CD8-positive, alpha-beta memory T cell (primary cell): ENCODE results near the gene SRSF1. TPM values are rescaled to one million over a fixed set of nuclear protein-coding genes. Genes with fewer than 3 reads are reported as not detected.

Source experiments
- CTCF ChIA-PET: fragments of 350-600 bp; sonication (Branson Sonifier 250); formaldehyde crosslinking; loops from one replicate; lab custom pipeline; 2021; ENCODE audit warnings: antibody characterized with exemption; lab: Charles Lee
- POLR2A ChIA-PET: fragments of 350-600 bp; sonication (Branson Sonifier 250); formaldehyde crosslinking; loops from one replicate; lab custom pipeline; 2021; ENCODE audit warnings: antibody characterized with exemption; lab: Charles Lee
- DNase-seq, 5 donors: peaks; one replicate each; pipeline versions ENCODE4 v3.0.0 to v3.0.0-alpha.2; 2020 to 2022; ENCODE audit warnings: mixed read lengths in 1 of 5
- H3K27ac ChIP-seq: one replicate; pipeline ENCODE4 v1.7.0; 2013; ENCODE audit warnings: low read depth, mild to moderate bottlenecking, low read length, moderate library complexity
- H3K27me3 ChIP-seq: 2 replicates; pipeline ENCODE4 v1.7.0; 2013; ENCODE audit warnings: low read length, mild to moderate bottlenecking; ENCODE audit not compliant: insufficient read depth, poor library complexity, severe bottlenecking
- H3K36me3 ChIP-seq: 2 replicates; pipeline ENCODE4 v1.7.0; 2013; ENCODE audit warnings: mild to moderate bottlenecking, low read length, moderate library complexity; ENCODE audit not compliant: insufficient read depth
- H3K4me1 ChIP-seq: 2 replicates; pipeline ENCODE4 v1.7.0; 2013; ENCODE audit warnings: mild to moderate bottlenecking, low read length, moderate library complexity; ENCODE audit not compliant: insufficient read depth
- H3K4me3 ChIP-seq: 2 replicates; pipeline ENCODE4 v1.7.0; 2013; ENCODE audit warnings: mild to moderate bottlenecking, low read length
- H3K9me3 ChIP-seq: 2 replicates; pipeline ENCODE4 v1.7.0; 2013; ENCODE audit warnings: mild to moderate bottlenecking, low read length
- H3K27ac Mint-ChIP-seq, 8 donors: one replicate each; pipeline ENCODE4 v1.8.0; 2020 to 2021; ENCODE audit warnings: mixed read lengths in 8 of 8, mild to moderate bottlenecking in 6 of 8, inconsistent platforms in 3 of 8, moderate library complexity in 3 of 8
- H3K27me3 Mint-ChIP-seq, 2 donors: one replicate each; pipeline ENCODE4 v1.8.0; 2020 to 2021; ENCODE audit warnings: mixed read lengths in 2 of 2, mild to moderate bottlenecking in 1 of 2, moderate library complexity in 1 of 2
- H3K36me3 Mint-ChIP-seq, 3 donors: one replicate each; pipeline ENCODE4 v1.8.0; 2020 to 2021; ENCODE audit warnings: mixed read lengths in 3 of 3, inconsistent platforms in 1 of 3, mild to moderate bottlenecking in 1 of 3
- H3K4me1 Mint-ChIP-seq, 3 donors: one replicate each; pipeline ENCODE4 v1.8.0; 2020 to 2021; ENCODE audit warnings: mixed read lengths in 3 of 3, inconsistent platforms in 1 of 3, mild to moderate bottlenecking in 1 of 3
- H3K4me3 Mint-ChIP-seq, 7 donors: one replicate each; pipeline ENCODE4 v1.8.0; 2020 to 2021; ENCODE audit warnings: mixed read lengths in 7 of 7, mild to moderate bottlenecking in 6 of 7, moderate library complexity in 4 of 7, inconsistent platforms in 2 of 7
- H3K9me3 Mint-ChIP-seq, 5 donors: one replicate each; pipeline ENCODE4 v1.8.0; 2020 to 2022; ENCODE audit warnings: mixed read lengths in 5 of 5, mild to moderate bottlenecking in 3 of 5, moderate library complexity in 2 of 5, inconsistent platforms in 1 of 5
- polyA plus RNA-seq: library from polyadenylated mRNA; unstranded; fragments of 300-500 nt; fragmentation: Illumina TruSeq; gene quantifications from one replicate; pipeline ENCODE4 v1.2.3, GENCODE V29; 2021
- total RNA-seq, 2 experiments: library from RNA; stranded (reverse); gene quantifications; one replicate each; pipeline ENCODE4 v1.2.3, GENCODE V29; 2021

Gene SRSF1
- total and polyA plus RNA-seq, 3 experiments from 2014 or later = 50.6 to 492 (median 469) TPM

GRCh38 chr17:57986841-57987580 lies 20.0 kb downstream of the SRSF1 start:
- Histone ChIP-seq H3K4me1 (peaks cover 51% of the 10 kb centered on the region), H3K4me3 (peak overlapping the region; percentile 67), H3K36me3 (peaks cover 4% of the 10 kb centered on the region), H3K27me3 (no peaks in the 10 kb centered on the region), H3K27ac (peak overlapping the region; percentile 47), H3K9me3 (no peaks in the 10 kb centered on the region)
- peak overlapping the region; percentile 78 to 96 (median 94) for H3K27ac Mint-ChIP-seq
- peaks cover 0 to 45% (median 5%) of the 10 kb centered on the region in 3 donors for H3K36me3 Mint-ChIP-seq
- CTCF ChIA-PET = interaction anchor here (1.1 to 2.6 kb wide), 8 partner anchors 8 to 137 kb away, joined by 3 to 10 read pairs (median 4); partner anchors contain the start of genes MRPS23 and SRSF1
- peaks cover 61 to 68% (median 64%) of the 10 kb centered on the region in 3 donors for H3K4me1 Mint-ChIP-seq
- H3K4me3 Mint-ChIP-seq = peak overlapping the region; percentile 92 to 98 (median 94)
- peak in 4 of 5 donors; percentile 20 to 52 (median 32) for DNase-seq
- POLR2A ChIA-PET = interaction anchor here (0.9 to 1.8 kb wide), 2 partner anchors 20 to 184 kb away, joined by 6 to 9 read pairs; partner anchors contain the start of gene SRSF1
- no peaks in the 10 kb centered on the region for H3K9me3 Mint-ChIP-seq
- H3K27me3 Mint-ChIP-seq = peaks cover 0 to 2% of the 10 kb centered on the region in 2 donors

DNA sequence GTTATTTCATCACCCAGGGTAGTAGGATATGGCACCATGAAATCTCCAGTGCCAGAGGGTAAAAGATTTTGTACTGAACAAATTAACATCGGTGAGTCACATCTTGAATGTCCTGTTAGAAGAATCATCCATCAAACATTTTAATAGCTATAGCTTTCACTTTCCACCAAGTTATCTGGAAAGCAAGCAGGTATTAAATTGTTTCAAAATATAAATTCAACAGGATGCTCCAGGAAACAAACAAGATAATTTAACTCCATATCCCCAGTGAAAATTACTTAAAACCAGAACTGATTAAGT lies 21.4 kb downstream of the SRSF1 start:
- Mint-ChIP-seq H3K9me3 (no peaks in the 10 kb centered on the region), H3K4me1 (peaks cover 70 to 80% (median 76%) of the 10 kb centered on the region in 3 donors), H3K27ac (peak overlapping the region in 5 of 8 donors; percentile 12 to 96 (median 45)), H3K27me3 (peaks cover 0 to 2% of the 10 kb centered on the region in 2 donors), H3K4me3 (peak overlapping the region; percentile 17 to 98 (median 62)), H3K36me3 (peaks cover 0 to 59% (median 11%) of the 10 kb centered on the region in 3 donors)
- Histone ChIP-seq H3K27me3 (no peaks in the 10 kb centered on the region), H3K4me1 (peaks cover 55% of the 10 kb centered on the region), H3K9me3 (no peaks in the 10 kb centered on the region), H3K27ac (no peak overlapping the region), H3K4me3 (no peak overlapping the region), H3K36me3 (peaks cover 10% of the 10 kb centered on the region)
- ChIA-PET POLR2A (interaction anchor here (0.7 kb wide), 1 partner anchor 1000 kb away, joined by 3 read pairs; no protein-coding TSS in a partner anchor), CTCF (interaction anchor here (0.8 to 2.6 kb wide), 5 partner anchors 10 to 127 kb away, joined by 3 to 10 read pairs (median 4); no protein-coding TSS in a partner anchor)
- DNase-seq = no peak

DNA sequence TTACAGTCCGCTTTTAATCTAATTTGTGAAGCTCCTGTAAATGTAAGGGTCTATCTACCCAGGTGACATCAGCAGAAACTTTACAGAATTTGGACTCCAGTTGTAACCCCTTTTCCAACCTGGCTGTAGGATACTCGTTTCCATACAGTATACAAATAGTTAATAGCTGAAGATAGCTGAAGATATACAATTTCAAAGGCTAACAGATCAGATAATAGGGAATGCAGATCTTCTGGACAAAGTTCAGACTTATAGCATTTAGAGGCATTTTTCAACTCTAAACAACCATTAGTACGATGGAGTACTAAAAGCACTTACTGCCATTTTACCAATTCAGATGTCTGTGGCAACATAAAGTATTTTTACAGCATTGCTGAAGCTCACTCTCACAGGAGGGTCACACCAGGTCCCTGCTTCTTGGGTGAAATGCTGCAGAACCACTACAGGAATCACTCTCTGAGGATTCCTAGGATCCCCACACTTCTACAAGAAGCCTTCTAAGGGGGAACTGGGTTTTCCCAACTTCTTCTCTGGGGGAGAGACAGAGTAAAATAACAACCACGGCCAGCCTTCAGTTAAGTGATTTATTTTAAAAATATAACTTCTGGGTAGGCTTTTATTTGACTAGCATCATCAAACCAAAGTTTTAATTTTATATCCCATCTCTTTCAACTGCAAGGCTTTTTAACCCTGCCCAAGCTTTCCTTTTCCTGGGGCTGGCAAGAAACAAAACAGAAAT lies 21.9 kb downstream of the SRSF1 start:
- peak overlapping the region in 7 of 8 donors; percentile 32 to 96 (median 45) for H3K27ac Mint-ChIP-seq
- no peak overlapping the region for H3K4me3 ChIP-seq
- H3K27me3 ChIP-seq = no peaks in the 10 kb centered on the region
- H3K9me3 ChIP-seq = no peaks in the 10 kb centered on the region
- no peak overlapping the region for H3K27ac ChIP-seq
- no peaks in the 10 kb centered on the region for H3K9me3 Mint-ChIP-seq
- H3K27me3 Mint-ChIP-seq = peaks cover 0 to 2% of the 10 kb centered on the region in 2 donors
- H3K36me3 Mint-ChIP-seq = peaks cover 0 to 64% (median 14%) of the 10 kb centered on the region in 3 donors
- peaks cover 55% of the 10 kb centered on the region for H3K4me1 ChIP-seq
- CTCF ChIA-PET = interaction anchor here (0.6 to 2.6 kb wide), 3 partner anchors 15 to 127 kb away, joined by 3 to 10 read pairs (median 3); no protein-coding TSS in a partner anchor
- H3K36me3 ChIP-seq = peaks cover 15% of the 10 kb centered on the region
- DNase-seq = no peak
- peak overlapping the region; percentile 55 to 98 (median 64) for H3K4me3 Mint-ChIP-seq
- peaks cover 74 to 84% (median 81%) of the 10 kb centered on the region in 3 donors for H3K4me1 Mint-ChIP-seq
- POLR2A ChIA-PET = interaction anchor here (0.7 kb wide), 1 partner anchor 999 kb away, joined by 3 read pairs; no protein-coding TSS in a partner anchor

GRCh38 chr17:57984261-57984890 lies 22.7 kb downstream of the SRSF1 start:
- ChIA-PET POLR2A (no interaction called here), CTCF (interaction anchor here (0.6 kb wide), 1 partner anchor 44 kb away, joined by 3 read pairs; no protein-coding TSS in a partner anchor)
- H3K27me3 ChIP-seq = no peaks in the 10 kb centered on the region
- H3K36me3 ChIP-seq = peaks cover 20% of the 10 kb centered on the region
- H3K27ac ChIP-seq = no peak overlapping the region
- peaks cover 72 to 81% (median 81%) of the 10 kb centered on the region in 3 donors for H3K4me1 Mint-ChIP-seq
- H3K4me3 ChIP-seq = no peak overlapping the region
- H3K27me3 Mint-ChIP-seq = peaks cover 0 to 2% of the 10 kb centered on the region in 2 donors
- no peaks in the 10 kb centered on the region for H3K9me3 Mint-ChIP-seq
- peak overlapping the region; percentile 21 to 72 (median 49) for H3K4me3 Mint-ChIP-seq
- peak overlapping the region in 6 of 8 donors; percentile 13 to 96 (median 66) for H3K27ac Mint-ChIP-seq
- DNase-seq = no peak
- H3K36me3 Mint-ChIP-seq = peaks cover 0 to 69% (median 16%) of the 10 kb centered on the region in 3 donors
- H3K4me1 ChIP-seq = peaks cover 55% of the 10 kb centered on the region
- no peaks in the 10 kb centered on the region for H3K9me3 ChIP-seq

- Histone ChIP-seq H3K27ac (no peak overlapping the region), H3K36me3 (peaks cover 28% of the 10 kb centered on the region), H3K9me3 (no peaks in the 10 kb centered on the region), H3K4me3 (peak overlapping the region; percentile 9), H3K27me3 (no peaks in the 10 kb centered on the region), H3K4me1 (peaks cover 55% of the 10 kb centered on the region)
- POLR2A ChIA-PET = interaction anchor here (1.0 kb wide), 1 partner anchor 28 kb away, joined by 4 read pairs; the partner anchor contains the start of gene CUEDC1
- Mint-ChIP-seq H3K36me3 (peaks cover 0 to 75% (median 20%) of the 10 kb centered on the region in 3 donors), H3K27ac (peak overlapping the region in 6 of 8 donors; percentile 21 to 73 (median 45)), H3K4me3 (peak overlapping the region; percentile 10 to 72 (median 27)), H3K9me3 (no peaks in the 10 kb centered on the region), H3K4me1 (peaks cover 69 to 80% (median 77%) of the 10 kb centered on the region in 3 donors), H3K27me3 (peaks cover 0 to 2% of the 10 kb centered on the region in 2 donors)
- DNase-seq = no peak
- CTCF ChIA-PET = interaction anchor here (1.3 kb wide), 1 partner anchor 91 kb away, joined by 3 read pairs; no protein-coding TSS in a partner anchor
Observed at GRCh38 chr17:57983446-57983845, 23.6 kb downstream of the SRSF1 start.

DNA sequence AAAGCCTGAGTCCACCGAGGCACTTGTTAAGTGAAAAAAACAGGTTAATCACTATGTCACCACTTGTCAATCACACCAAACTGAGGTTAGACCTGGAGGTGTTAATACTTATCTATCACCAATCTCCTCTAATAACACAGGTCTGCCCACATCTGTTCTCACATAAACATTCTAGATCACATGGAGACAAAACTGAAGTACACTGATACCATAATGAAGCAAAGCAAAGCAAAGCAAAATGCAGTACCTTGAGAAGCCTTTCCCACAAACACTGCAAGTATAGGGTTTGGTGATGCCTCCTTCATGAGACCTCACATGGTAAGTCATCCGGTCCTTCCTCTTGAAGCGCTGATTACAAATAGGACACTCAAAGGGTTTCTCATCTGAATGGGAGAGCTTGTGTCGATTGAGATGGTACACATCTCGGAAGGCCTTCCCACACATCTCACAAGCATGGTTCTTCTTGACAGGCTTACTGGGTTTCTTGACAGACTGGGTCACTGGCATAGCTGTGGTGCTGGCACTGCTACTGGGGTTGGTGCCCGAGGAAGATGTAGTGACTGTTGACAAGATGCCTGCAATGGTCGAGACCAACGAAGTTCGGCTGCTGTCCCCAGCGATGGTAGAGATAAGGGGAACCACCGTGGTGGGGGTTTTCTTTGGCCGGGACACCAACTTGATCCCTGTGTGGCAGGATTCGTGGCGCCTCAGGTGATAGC lies 24.4 kb downstream of the SRSF1 start:
- Mint-ChIP-seq H3K4me3 (peak overlapping the region; percentile 5 to 64 (median 21)), H3K9me3 (no peaks in the 10 kb centered on the region), H3K27me3 (peaks cover 0 to 2% of the 10 kb centered on the region in 2 donors), H3K4me1 (peaks cover 72 to 82% (median 76%) of the 10 kb centered on the region in 3 donors), H3K36me3 (peaks cover 0 to 81% (median 24%) of the 10 kb centered on the region in 3 donors), H3K27ac (peak overlapping the region in 7 of 8 donors; percentile 0 to 59 (median 30))
- ChIA-PET POLR2A (interaction anchor here (1.0 kb wide), 1 partner anchor 27 kb away, joined by 4 read pairs; the partner anchor contains the start of gene CUEDC1), CTCF (interaction anchor here (1.3 kb wide), 1 partner anchor 90 kb away, joined by 3 read pairs; no protein-coding TSS in a partner anchor)
- Histone ChIP-seq H3K27me3 (no peaks in the 10 kb centered on the region), H3K36me3 (peaks cover 29% of the 10 kb centered on the region), H3K27ac (no peak overlapping the region), H3K4me1 (peaks cover 55% of the 10 kb centered on the region), H3K4me3 (no peak overlapping the region), H3K9me3 (no peaks in the 10 kb centered on the region)
- peak in 1 of 5 donors; percentile 52 for DNase-seq
